ENCODE measurements around the gene ENPP5.

ENPP5 gene, protein sequence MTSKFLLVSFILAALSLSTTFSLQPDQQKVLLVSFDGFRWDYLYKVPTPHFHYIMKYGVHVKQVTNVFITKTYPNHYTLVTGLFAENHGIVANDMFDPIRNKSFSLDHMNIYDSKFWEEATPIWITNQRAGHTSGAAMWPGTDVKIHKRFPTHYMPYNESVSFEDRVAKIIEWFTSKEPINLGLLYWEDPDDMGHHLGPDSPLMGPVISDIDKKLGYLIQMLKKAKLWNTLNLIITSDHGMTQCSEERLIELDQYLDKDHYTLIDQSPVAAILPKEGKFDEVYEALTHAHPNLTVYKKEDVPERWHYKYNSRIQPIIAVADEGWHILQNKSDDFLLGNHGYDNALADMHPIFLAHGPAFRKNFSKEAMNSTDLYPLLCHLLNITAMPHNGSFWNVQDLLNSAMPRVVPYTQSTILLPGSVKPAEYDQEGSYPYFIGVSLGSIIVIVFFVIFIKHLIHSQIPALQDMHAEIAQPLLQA

DNA sequence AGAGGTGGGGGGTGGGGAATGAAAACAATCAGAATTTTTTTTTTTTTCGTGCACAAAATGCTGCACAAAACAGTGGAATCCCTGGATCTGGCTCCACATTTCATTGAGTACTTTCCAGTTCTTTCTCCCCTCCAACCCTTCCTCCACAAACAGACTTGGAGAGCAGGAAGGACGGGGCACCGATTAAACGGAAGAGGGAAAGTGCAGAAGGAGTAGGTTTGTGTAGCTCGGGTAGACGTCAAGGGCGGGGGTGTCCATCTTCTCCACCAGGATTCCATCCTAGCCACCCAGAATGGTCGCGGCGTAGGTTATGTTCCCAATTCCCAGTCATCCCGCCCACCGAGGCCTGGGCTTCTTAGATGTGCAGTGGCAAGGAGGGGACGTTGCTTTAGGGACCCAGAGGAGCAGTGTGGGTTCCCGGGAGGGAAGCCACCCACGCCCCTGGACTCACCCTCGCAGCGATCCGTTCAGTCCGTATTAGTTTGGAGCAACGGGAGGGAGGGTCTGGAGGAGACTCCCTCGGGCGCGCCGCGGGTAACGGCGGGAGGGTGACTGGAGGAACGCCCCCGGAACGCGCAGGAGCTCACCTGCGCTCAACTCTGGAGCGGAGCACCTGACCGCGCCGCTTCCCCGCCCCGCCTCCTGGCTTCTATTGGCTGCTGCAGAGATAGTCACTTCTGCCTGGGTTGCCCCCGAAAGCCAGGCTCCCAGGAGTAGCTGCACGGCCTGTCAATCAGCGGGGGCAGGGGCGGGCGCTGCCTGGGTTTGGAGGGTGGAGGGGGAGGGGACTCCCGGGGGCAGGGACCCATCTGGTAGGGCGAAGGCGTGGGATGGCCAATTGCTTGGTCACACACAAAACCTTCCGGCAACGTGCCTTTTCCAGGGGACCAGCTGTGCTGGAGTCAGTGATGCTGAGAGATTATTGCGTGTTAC is at the start of gene ENPP5:
Gene ENPP5, minus strand, starts transcription at position 624 of the 933 bp plus-strand sequence. CDS start 2,718 bp downstream, outside the sequence.
- TF ChIP-seq CTCF (IDR thresholded peaks at IDR 0.05) = no peak
- Histone ChIP-seq H3K9me3 (no peaks in the 10 kb centered on the region), H3K4me3 (peak within 1 kb of the TSS; percentile 76 to 83), H3K27me3 (no peaks in the 10 kb centered on the region), H3K36me3 (no peaks in the 10 kb centered on the region), H3K4me1 (peaks cover 0 to 18% (median 1%) of the 10 kb centered on the region in 4 donors), H3K27ac (peak within 1 kb of the TSS; percentile 65 to 67)
- intact Hi-C loops (cut with DNase I; ENCODE audit: low total_unique reads) = no loop called here
- DNase-seq = peak; percentile 69 to 90

GRCh38 chr6:46219661-46220060 is 48.9 kb upstream of the ENPP5 start:
- intact Hi-C loops (cut with DNase I; ENCODE audit: low total_unique reads) = loop anchor here (10.0 kb wide), 1 partner anchor 275 kb away; the partner anchor contains the start of gene RCAN2
- Histone ChIP-seq H3K36me3 (peaks cover 0 to 11% (median 7%) of the 10 kb centered on the region in 3 donors), H3K4me1 (peaks cover 5 to 50% (median 21%) of the 10 kb centered on the region in 4 donors), H3K27me3 (no peaks in the 10 kb centered on the region), H3K4me3 (no peak overlapping the region), H3K9me3 (no peaks in the 10 kb centered on the region), H3K27ac (peak overlapping the region; percentile 79 to 88)
- DNase-seq = no peak
- TF ChIP-seq CTCF (IDR thresholded peaks at IDR 0.05) = no peak

DNA sequence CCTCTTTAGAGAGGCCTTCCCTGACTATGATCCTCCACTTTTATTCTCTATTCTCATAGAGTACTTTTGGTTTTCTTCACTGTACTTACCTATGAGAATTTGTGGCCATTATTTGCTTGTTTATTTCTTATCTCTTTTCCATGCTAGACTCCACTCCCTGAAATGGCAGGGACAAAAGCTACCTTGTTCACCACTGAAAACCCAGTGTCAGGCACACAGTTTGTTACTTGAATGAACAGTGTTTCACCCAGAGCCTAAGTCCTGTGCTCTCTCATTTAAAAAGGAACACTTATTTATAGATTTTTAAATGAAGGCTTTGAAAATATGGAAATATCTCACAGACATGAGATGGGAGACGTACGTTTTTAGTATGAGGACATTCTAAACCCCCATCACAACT is 47.7 kb upstream of the ENPP5 start:
- H3K27ac ChIP-seq = peak overlapping the region; percentile 79 to 88
- no peak for DNase-seq
- intact Hi-C loops (cut with DNase I; ENCODE audit: low total_unique reads) = loop anchor here (10.0 kb wide), 1 partner anchor 276 kb away; the partner anchor contains the start of gene RCAN2

GRCh38 chr6:46217671-46218131 is 46.9 kb upstream of the ENPP5 start:
- Histone ChIP-seq H3K9me3 (no peaks in the 10 kb centered on the region), H3K27me3 (no peaks in the 10 kb centered on the region), H3K36me3 (peaks cover 0 to 4% (median 0%) of the 10 kb centered on the region in 3 donors), H3K27ac (peak overlapping the region; percentile 79 to 89), H3K4me1 (peaks cover 5 to 50% (median 21%) of the 10 kb centered on the region in 4 donors), H3K4me3 (no peak overlapping the region)
- intact Hi-C loops (cut with DNase I; ENCODE audit: low total_unique reads) = loop anchor here (10.0 kb wide), 1 partner anchor 277 kb away; the partner anchor contains the start of gene RCAN2
- no peak for TF ChIP-seq CTCF (IDR thresholded peaks at IDR 0.05)
- DNase-seq = peak; percentile 70 to 89

More for the DNA sequence above, 47.7 kb upstream of the ENPP5 start:
- Histone ChIP-seq H3K9me3 (no peaks in the 10 kb centered on the region), H3K4me3 (no peak overlapping the region), H3K27me3 (no peaks in the 10 kb centered on the region), H3K4me1 (peaks cover 5 to 50% (median 21%) of the 10 kb centered on the region in 4 donors), H3K36me3 (peaks cover 0 to 11% (median 6%) of the 10 kb centered on the region in 3 donors)
- TF ChIP-seq CTCF (IDR thresholded peaks at IDR 0.05) = no peak

- no peaks in the 10 kb centered on the region for H3K27me3 ChIP-seq
- intact Hi-C loops (cut with DNase I; ENCODE audit: low total_unique reads) = loop anchor here (10.0 kb wide), 1 partner anchor 278 kb away; the partner anchor contains the start of gene RCAN2
- peak overlapping the region; percentile 79 to 89 for H3K27ac ChIP-seq
- H3K9me3 ChIP-seq = no peaks in the 10 kb centered on the region
- no peak for TF ChIP-seq CTCF (IDR thresholded peaks at IDR 0.05)
- H3K4me1 ChIP-seq = peaks cover 5 to 50% (median 21%) of the 10 kb centered on the region in 4 donors
- no peaks in the 10 kb centered on the region for H3K36me3 ChIP-seq
- DNase-seq = no peak
- H3K4me3 ChIP-seq = no peak overlapping the region
Measured at GRCh38 chr6:46216879-46217278, 46.1 kb upstream of the ENPP5 start.
